Colonic mucosa (tissue), 4 donors: Measurements from ENCODE around the gene MYO3A. TPM values are rescaled to one million over a fixed set of nuclear protein-coding genes. Genes with fewer than 3 reads are reported as not detected.

Experiments
- DNase-seq: peaks from one replicate; pipeline ENCODE4 v3.0.0-alpha.2; 2020
- H3K27ac ChIP-seq: fragments of 200-600 bp; one replicate; pipeline ENCODE4 v1.8.0; 2021
- H3K27me3 ChIP-seq: fragments of 200-600 bp; one replicate; pipeline ENCODE4 v1.8.0; 2021
- H3K36me3 ChIP-seq: fragments of 200-600 bp; one replicate; pipeline ENCODE4 v1.8.0; 2021
- H3K4me1 ChIP-seq: fragments of 200-600 bp; one replicate; pipeline ENCODE4 v1.8.0; 2021; ENCODE audit warnings: mild to moderate bottlenecking
- H3K4me3 ChIP-seq: fragments of 200-600 bp; one replicate; pipeline ENCODE4 v1.8.0; 2021
- H3K9ac ChIP-seq, 2 donors: one replicate each; pipeline ENCODE4 v1.7.0; 2013; ENCODE audit warnings: control low read depth in 2 of 2, low read depth in 2 of 2, low read length in 2 of 2
- H3K9me3 ChIP-seq: fragments of 200-600 bp; one replicate; pipeline ENCODE4 v1.8.0; 2021
- intact Hi-C: fragments of 100-400 bp; cut with DNase I; formaldehyde crosslinking; loops from one replicate; pipeline ENCODE4 v1.14.1; 2022
- total RNA-seq, 2 donors: library from RNA; stranded (reverse); fragmentation: NEBNext Ultra II Directional in 1 of 2; extraction: Animal tissue kit (Norgen Biotek cat#: 25700) in 1 of 2; gene quantifications; one replicate each; pipeline ENCODE4 v1.2.1, GENCODE V29; 2021
- TF ChIP-seq, protein P1 (sequence below): fragments of 200-600 bp; IDR thresholded peaks from one replicate; pipeline ENCODE4 v1.8.0; 2022; ENCODE audit warnings: antibody characterized with exemption, mild to moderate bottlenecking
- donor health status: healthy.
- donor health status: DM: no; HTN: no; CAD: no.
- donor health status: DM: no; HTN: no; CAD: no.

Gene MYO3A
- total RNA-seq, 2 donors from 2014 or later: 0.37 to 1.4 TPM

DNA sequence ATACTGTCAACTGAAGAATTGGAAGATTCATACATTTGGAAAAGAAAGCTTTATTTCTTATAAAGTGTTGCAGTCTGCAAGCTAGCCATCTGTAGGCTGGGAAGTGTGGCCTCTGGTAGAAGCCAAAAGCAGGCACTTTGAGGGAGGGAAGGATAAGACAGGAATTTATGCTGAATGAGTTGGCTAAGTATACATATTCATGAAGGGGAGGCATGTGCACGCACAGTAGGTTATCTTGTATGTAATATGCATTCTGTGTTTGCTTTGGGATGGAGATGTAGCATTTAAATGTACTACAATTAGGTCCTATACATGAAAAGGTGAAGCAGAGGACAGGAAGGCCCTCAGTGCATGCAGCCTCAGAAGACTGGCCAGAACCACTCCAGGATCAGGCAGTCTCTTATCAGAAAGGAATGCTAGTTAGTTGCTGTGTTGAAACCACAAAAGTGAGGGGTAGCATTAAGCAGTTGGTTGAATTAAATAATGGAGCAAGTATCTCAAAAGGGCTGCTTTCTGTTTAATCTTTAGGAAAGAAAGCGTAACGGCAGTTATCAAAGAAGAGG lies 40.9 kb downstream of the MYO3A start:
- Histone ChIP-seq H3K9ac (no peak overlapping the region), H3K36me3 (no peaks in the 10 kb centered on the region), H3K27me3 (no peaks in the 10 kb centered on the region), H3K4me3 (no peak overlapping the region), H3K4me1 (no peaks in the 10 kb centered on the region), H3K27ac (no peak overlapping the region), H3K9me3 (no peaks in the 10 kb centered on the region)
- TF ChIP-seq, protein P1, sequence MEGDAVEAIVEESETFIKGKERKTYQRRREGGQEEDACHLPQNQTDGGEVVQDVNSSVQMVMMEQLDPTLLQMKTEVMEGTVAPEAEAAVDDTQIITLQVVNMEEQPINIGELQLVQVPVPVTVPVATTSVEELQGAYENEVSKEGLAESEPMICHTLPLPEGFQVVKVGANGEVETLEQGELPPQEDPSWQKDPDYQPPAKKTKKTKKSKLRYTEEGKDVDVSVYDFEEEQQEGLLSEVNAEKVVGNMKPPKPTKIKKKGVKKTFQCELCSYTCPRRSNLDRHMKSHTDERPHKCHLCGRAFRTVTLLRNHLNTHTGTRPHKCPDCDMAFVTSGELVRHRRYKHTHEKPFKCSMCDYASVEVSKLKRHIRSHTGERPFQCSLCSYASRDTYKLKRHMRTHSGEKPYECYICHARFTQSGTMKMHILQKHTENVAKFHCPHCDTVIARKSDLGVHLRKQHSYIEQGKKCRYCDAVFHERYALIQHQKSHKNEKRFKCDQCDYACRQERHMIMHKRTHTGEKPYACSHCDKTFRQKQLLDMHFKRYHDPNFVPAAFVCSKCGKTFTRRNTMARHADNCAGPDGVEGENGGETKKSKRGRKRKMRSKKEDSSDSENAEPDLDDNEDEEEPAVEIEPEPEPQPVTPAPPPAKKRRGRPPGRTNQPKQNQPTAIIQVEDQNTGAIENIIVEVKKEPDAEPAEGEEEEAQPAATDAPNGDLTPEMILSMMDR: no peak
- intact Hi-C loops: no loop called here
- DNase-seq: no peak

DNA sequence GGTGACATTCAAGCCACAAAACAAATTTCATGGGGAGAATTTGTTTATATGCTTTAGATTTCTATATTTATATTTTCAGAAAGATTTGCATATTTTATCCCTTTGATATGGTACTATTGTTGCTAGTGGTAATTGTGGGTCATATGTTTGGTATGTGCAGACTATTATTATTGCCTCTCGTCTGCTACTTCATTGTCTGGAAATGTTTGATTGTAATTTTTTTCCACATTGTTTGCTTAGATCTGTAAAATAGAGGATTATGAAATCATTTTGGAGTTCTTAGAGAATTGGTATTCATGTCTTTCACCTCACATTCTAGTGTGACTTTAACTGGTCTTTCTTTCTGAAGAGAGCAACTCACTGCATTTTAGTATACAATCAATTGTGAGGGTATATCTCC lies 44.7 kb downstream of the MYO3A start:
- TF ChIP-seq, protein P1: no peak
- Histone ChIP-seq H3K27me3 (no peaks in the 10 kb centered on the region), H3K9me3 (no peaks in the 10 kb centered on the region), H3K9ac (no peak overlapping the region), H3K27ac (no peak overlapping the region), H3K4me1 (no peaks in the 10 kb centered on the region), H3K36me3 (no peaks in the 10 kb centered on the region), H3K4me3 (no peak overlapping the region)
- no peak for DNase-seq
- intact Hi-C loops: no loop called here

DNA sequence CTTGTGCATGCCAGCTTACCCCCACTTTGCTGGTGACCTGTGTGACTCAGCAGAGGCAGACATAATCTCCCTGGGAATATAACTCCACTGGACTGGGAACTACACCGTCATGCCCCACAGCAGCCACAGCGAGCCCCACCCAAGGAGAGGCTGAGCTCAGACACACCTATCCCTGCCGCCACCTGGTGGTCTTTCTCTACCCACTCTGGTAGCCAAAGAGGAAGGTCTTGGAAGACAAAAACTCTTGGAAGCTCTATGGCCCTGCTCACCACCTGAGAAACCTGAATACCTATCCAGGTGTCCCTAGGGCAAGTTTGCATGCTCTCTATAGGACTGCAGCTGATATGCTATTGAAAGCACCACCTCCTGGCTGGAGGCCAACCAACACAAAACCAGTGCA lies 48.1 kb downstream of the MYO3A start:
- H3K36me3 ChIP-seq: no peaks in the 10 kb centered on the region
- no peak for DNase-seq
- H3K9ac ChIP-seq: no peak overlapping the region
- TF ChIP-seq, protein P1: no peak
- H3K4me3 ChIP-seq: no peak overlapping the region
- intact Hi-C loops: no loop called here
- no peaks in the 10 kb centered on the region for H3K4me1 ChIP-seq
- H3K9me3 ChIP-seq: no peaks in the 10 kb centered on the region
- H3K27ac ChIP-seq: no peak overlapping the region
- H3K27me3 ChIP-seq: no peaks in the 10 kb centered on the region

DNA sequence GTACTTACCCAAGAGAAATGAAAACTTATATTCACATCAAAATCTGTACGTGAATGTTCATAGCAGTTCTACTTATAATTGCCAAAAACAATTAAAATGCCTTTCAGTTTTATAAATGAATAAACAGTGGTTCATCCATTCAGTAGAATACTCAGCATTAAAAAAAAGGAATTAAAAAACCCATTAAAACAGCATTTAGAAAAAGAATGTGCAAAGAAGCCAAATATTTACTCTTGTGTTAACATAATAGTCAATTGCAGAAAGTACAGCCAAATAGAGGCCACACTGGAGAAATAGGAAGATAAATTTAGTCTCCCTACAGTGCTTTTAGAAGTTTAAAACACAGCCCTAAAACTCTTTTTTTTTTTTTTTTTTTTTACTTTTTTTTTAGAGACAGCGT lies 54.6 kb downstream of the MYO3A start:
- no peak for DNase-seq

DNA sequence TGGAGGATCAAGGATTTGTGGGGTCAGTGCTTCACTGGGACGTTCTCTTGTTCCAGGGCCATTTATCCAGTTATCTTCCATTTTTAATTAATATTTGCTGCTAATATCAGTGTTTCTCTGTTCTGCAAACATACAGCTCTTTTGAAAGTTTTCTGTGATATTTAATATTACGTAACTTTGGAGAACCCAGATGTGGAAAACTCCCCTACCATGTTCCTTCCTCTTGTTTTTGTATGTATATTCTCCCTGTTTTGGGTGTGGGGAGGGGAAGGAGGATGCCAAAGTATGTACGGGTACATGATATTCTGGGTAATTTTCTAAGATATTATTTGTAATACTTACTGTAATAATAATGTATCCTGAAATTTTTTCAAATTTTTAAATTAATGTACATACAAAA lies 55.9 kb downstream of the MYO3A start:
- Histone ChIP-seq H3K27ac (no peak overlapping the region), H3K9me3 (no peaks in the 10 kb centered on the region), H3K4me3 (no peak overlapping the region), H3K9ac (no peak overlapping the region), H3K4me1 (no peaks in the 10 kb centered on the region), H3K27me3 (no peaks in the 10 kb centered on the region), H3K36me3 (no peaks in the 10 kb centered on the region)
- no peak for DNase-seq
- TF ChIP-seq, protein P1: no peak
- intact Hi-C loops: no loop called here

More for the DNA sequence above, 54.6 kb downstream of the MYO3A start:
- no peaks in the 10 kb centered on the region for H3K36me3 ChIP-seq
- intact Hi-C loops: no loop called here
- no peaks in the 10 kb centered on the region for H3K27me3 ChIP-seq
- no peaks in the 10 kb centered on the region for H3K9me3 ChIP-seq
- no peaks in the 10 kb centered on the region for H3K4me1 ChIP-seq
- no peak overlapping the region for H3K4me3 ChIP-seq
- no peak overlapping the region for H3K27ac ChIP-seq
- H3K9ac ChIP-seq: no peak overlapping the region
- TF ChIP-seq, protein P1: no peak
